HUES6 (cell line): ENCODE data around the gene HSPG2.

ENCODE experiments used
- H3K27ac ChIP-seq: 2 replicates; pipeline ENCODE4 v1.7.0; 2013; ENCODE audit warnings: low read depth, mild to moderate bottlenecking, low read length, inconsistent platforms
- H3K27me3 ChIP-seq: 2 replicates; pipeline ENCODE4 v1.6.1; 2013; ENCODE audit warnings: low read length; ENCODE audit not compliant: control insufficient read depth, insufficient read depth
- H3K36me3 ChIP-seq: 2 replicates; pipeline ENCODE4 v1.6.1; 2013; ENCODE audit warnings: low read length; ENCODE audit not compliant: control insufficient read depth, insufficient read depth
- H3K4me1 ChIP-seq: 2 replicates; pipeline ENCODE4 v1.6.1; 2013; ENCODE audit warnings: low read length; ENCODE audit not compliant: control insufficient read depth, insufficient read depth
- H3K4me3 ChIP-seq: 2 replicates; pipeline ENCODE4 v1.5.1; 2013; ENCODE audit warnings: low read depth, low read length
- H3K9ac ChIP-seq: one replicate; pipeline ENCODE4 v1.6.1; 2013; ENCODE audit warnings: mild to moderate bottlenecking, low read length
- H3K9me3 ChIP-seq: 2 replicates; pipeline ENCODE4 v1.6.1; 2013; ENCODE audit warnings: low read depth, low read length; ENCODE audit not compliant: control insufficient read depth, insufficient read depth

HSPG2 gene

GRCh38 chr1:21893046-21893805 lies 43.9 kb downstream of the HSPG2 start:
- Histone ChIP-seq H3K4me1 (peaks cover 8% of the 10 kb centered on the region; the same call in 1 of the 2 replicates), H3K27ac (no peak overlapping the region), H3K27me3 (no peaks in the 10 kb centered on the region), H3K36me3 (peaks cover 58% of the 10 kb centered on the region), H3K9me3 (no peaks in the 10 kb centered on the region), H3K9ac (no peak overlapping the region), H3K4me3 (no peak overlapping the region)

- Histone ChIP-seq H3K27ac (no peak overlapping the region), H3K4me3 (no peak overlapping the region), H3K27me3 (no peaks in the 10 kb centered on the region), H3K9ac (no peak overlapping the region), H3K4me1 (peaks cover 5% of the 10 kb centered on the region; the same call in 1 of the 2 replicates), H3K9me3 (no peaks in the 10 kb centered on the region), H3K36me3 (peaks cover 64% of the 10 kb centered on the region)
Measured at GRCh38 chr1:21891621-21892479, 45.3 kb downstream of the HSPG2 start.

- Histone ChIP-seq H3K36me3 (peaks cover 70% of the 10 kb centered on the region), H3K9ac (no peak overlapping the region), H3K4me3 (no peak overlapping the region), H3K27ac (no peak overlapping the region), H3K27me3 (no peaks in the 10 kb centered on the region), H3K9me3 (no peaks in the 10 kb centered on the region), H3K4me1 (no peaks in the 10 kb centered on the region)
Measured at GRCh38 chr1:21891081-21891480, 46.0 kb downstream of the HSPG2 start.

- H3K27me3 ChIP-seq = no peaks in the 10 kb centered on the region
- H3K9me3 ChIP-seq = no peaks in the 10 kb centered on the region
- no peak overlapping the region for H3K9ac ChIP-seq
- no peaks in the 10 kb centered on the region for H3K4me1 ChIP-seq
- peaks cover 80% of the 10 kb centered on the region for H3K36me3 ChIP-seq
- H3K27ac ChIP-seq = no peak overlapping the region
- no peak overlapping the region for H3K4me3 ChIP-seq
Measured at GRCh38 chr1:21888500-21888899, 48.6 kb downstream of the HSPG2 start.

- no peak overlapping the region for H3K4me3 ChIP-seq
- no peak overlapping the region for H3K27ac ChIP-seq
- peaks cover 82% of the 10 kb centered on the region for H3K36me3 ChIP-seq
- H3K27me3 ChIP-seq = no peaks in the 10 kb centered on the region
- no peaks in the 10 kb centered on the region for H3K9me3 ChIP-seq
- H3K4me1 ChIP-seq = no peaks in the 10 kb centered on the region
- H3K9ac ChIP-seq = no peak overlapping the region
Measured at GRCh38 chr1:21887796-21888195, 49.3 kb downstream of the HSPG2 start.

GRCh38 chr1:21887216-21887736 lies 49.8 kb downstream of the HSPG2 start:
- H3K27me3 ChIP-seq = no peaks in the 10 kb centered on the region
- no peak overlapping the region for H3K27ac ChIP-seq
- H3K4me3 ChIP-seq = no peak overlapping the region
- H3K4me1 ChIP-seq = no peaks in the 10 kb centered on the region
- no peaks in the 10 kb centered on the region for H3K9me3 ChIP-seq
- H3K9ac ChIP-seq = no peak overlapping the region
- H3K36me3 ChIP-seq = peaks cover 83% of the 10 kb centered on the region

GRCh38 chr1:21886486-21887215 lies 50.5 kb downstream of the HSPG2 start:
- Histone ChIP-seq H3K4me1 (no peaks in the 10 kb centered on the region), H3K27me3 (no peaks in the 10 kb centered on the region), H3K27ac (no peak overlapping the region), H3K4me3 (no peak overlapping the region), H3K9me3 (no peaks in the 10 kb centered on the region), H3K36me3 (peaks cover 82% of the 10 kb centered on the region), H3K9ac (no peak overlapping the region)

GRCh38 chr1:21885236-21886037 lies 51.7 kb downstream of the HSPG2 start:
- no peaks in the 10 kb centered on the region for H3K4me1 ChIP-seq
- H3K9me3 ChIP-seq = no peaks in the 10 kb centered on the region
- H3K36me3 ChIP-seq = peaks cover 83% of the 10 kb centered on the region
- no peak overlapping the region for H3K4me3 ChIP-seq
- no peak overlapping the region for H3K27ac ChIP-seq
- H3K9ac ChIP-seq = no peak overlapping the region
- H3K27me3 ChIP-seq = no peaks in the 10 kb centered on the region

- peaks cover 85% of the 10 kb centered on the region for H3K36me3 ChIP-seq
- no peak overlapping the region for H3K4me3 ChIP-seq
- no peaks in the 10 kb centered on the region for H3K4me1 ChIP-seq
- no peak overlapping the region for H3K9ac ChIP-seq
- no peaks in the 10 kb centered on the region for H3K9me3 ChIP-seq
- no peaks in the 10 kb centered on the region for H3K27me3 ChIP-seq
- no peak overlapping the region for H3K27ac ChIP-seq
Measured at GRCh38 chr1:21884456-21885235, 52.5 kb downstream of the HSPG2 start.
